Tibial nerve (tissue), 4 donors: ENCODE measurements around the gene PXDC1. TPM values are rescaled to one million over a fixed set of nuclear protein-coding genes. Genes with fewer than 3 reads are reported as not detected.

Experiments
- DNase-seq, 2 donors: peaks; one replicate each; pipeline ENCODE4 v3.0.0-alpha.2; 2019; ENCODE audit warnings: low spot score in 2 of 2
- H3K27ac ChIP-seq, 4 donors: fragments of 200-600 bp; sonication (generic) in 3 of 4; one replicate each; pipeline ENCODE4 v1.5.1; 2017 to 2019; ENCODE audit warnings: mild to moderate bottlenecking in 1 of 4
- H3K27me3 ChIP-seq, 2 donors: fragments of 200-600 bp; sonication (generic) in 1 of 2; one replicate each; pipeline versions ENCODE4 v1.5.1 to v1.6.0; 2017 to 2019
- H3K36me3 ChIP-seq, 3 donors: fragments of 200-600 bp; sonication (generic); one replicate each; pipeline ENCODE4 v1.5.1; 2018 to 2019
- H3K4me1 ChIP-seq, 4 donors: fragments of 200-600 bp; sonication (generic) in 3 of 4; one replicate each; pipeline ENCODE4 v1.5.1; 2017 to 2019
- H3K4me3 ChIP-seq, 4 donors: fragments of 200-600 bp; sonication (generic) in 3 of 4; one replicate each; pipeline ENCODE4 v1.5.1; 2017 to 2019; ENCODE audit warnings: mild to moderate bottlenecking in 1 of 4, moderate library complexity in 1 of 4
- H3K9me3 ChIP-seq, 4 donors: fragments of 200-600 bp; sonication (generic) in 3 of 4; one replicate each; pipeline ENCODE4 v1.5.1; 2017 to 2019
- CTCF ChIP-seq, 5 experiments: fragments of 200-600 bp in 3 of 5; fragments of 450-650 bp in 2 of 5; sonication (generic) in 3 of 5; IDR thresholded peaks; one replicate each; pipeline ENCODE4 v1.5.1; 2016 to 2019; ENCODE audit warnings: antibody characterized with exemption in 5 of 5, mild to moderate bottlenecking in 3 of 5, moderate library complexity in 2 of 5
- EP300 ChIP-seq, 2 donors: sonication (generic); formaldehyde crosslinking; IDR thresholded peaks; one replicate each; pipeline ENCODE4 v1.6.1; 2017; ENCODE audit warnings: antibody characterized with exemption in 2 of 2, mild to moderate bottlenecking in 1 of 2
- POLR2A ChIP-seq, 2 donors: fragments of 450-650 bp; IDR thresholded peaks; one replicate each; pipeline ENCODE4 v1.6.1; 2017; ENCODE audit warnings: antibody characterized with exemption in 2 of 2, mild to moderate bottlenecking in 2 of 2, moderate library complexity in 2 of 2
- WGBS, 2 donors: methylation state at CpG; one replicate each; pipeline ENCODE4 v1.1.5; 2018; 5-methylcytosine and 5-hydroxymethylcytosine counted together
- total RNA-seq, 4 donors: library from RNA; depleted of rRNA; stranded (reverse); fragments of >200 nt; gene quantifications; one replicate each; pipeline ENCODE4 v1.1.0, GENCODE V29; 2016

PXDC1 gene
- total RNA-seq, 4 donors from 2014 or later = 93.6 to 174 (median 113) TPM

DNA sequence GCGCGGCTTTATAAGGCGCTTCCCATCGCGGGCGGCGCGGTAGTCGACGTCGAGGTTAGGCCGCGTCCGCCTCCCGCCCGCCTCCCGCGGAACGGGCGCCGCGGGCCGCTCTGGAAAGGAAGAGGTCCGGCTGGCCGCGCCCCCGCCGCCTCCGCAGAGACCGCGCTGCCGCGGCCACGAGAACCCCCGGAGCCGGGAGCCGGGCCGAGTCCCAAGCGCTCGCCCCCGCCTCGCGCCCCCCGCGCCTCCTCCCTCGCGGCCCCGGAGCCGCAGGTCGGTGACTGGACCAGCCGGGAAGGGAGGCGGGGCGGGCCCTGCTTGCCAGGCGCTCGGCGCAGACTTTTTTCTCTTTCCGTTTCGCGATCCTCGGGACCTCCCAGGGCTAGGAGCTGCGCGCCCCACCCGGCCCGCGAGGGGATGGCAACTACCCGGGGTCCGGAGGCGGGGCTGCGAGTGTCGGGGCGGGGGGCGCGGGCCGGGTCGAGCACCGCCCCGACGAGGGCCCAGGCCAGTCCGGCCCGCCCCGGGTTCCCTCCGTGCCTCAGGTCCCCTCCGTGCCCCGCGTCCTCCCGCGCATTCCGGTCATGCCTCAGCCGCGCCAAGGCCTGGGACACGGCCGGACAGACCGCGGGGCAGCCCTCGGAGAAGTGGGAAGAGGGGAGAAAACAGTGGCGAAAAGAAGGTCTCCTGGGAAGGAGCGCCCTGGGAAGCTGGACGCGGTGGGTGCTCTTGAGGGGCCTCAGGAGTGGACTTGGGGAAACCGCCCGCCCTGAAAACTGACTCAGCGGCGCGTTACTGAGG, 417 bp upstream of the PXDC1 start:
- peak; percentile 77 to 79 for DNase-seq
- Histone ChIP-seq H3K4me1 (peaks cover 0 to 44% (median 24%) of the 10 kb centered on the region in 4 donors), H3K9me3 (no peaks in the 10 kb centered on the region), H3K4me3 (peak overlapping the region; percentile 56 to 92 (median 87)), H3K27ac (peak overlapping the region; percentile 94 to 99 (median 97)), H3K27me3 (no peaks in the 10 kb centered on the region), H3K36me3 (no peaks in the 10 kb centered on the region)
- WGBS, 2 donors = 1 to 3% methylated on average over 42 to 79 of the region's 104 CpGs
- TF ChIP-seq CTCF (IDR thresholded peaks at IDR 0.05) = peak; percentile 26 to 87 (median 49)
- TF ChIP-seq EP300 (IDR thresholded peaks at IDR 0.05) = peak in 1 of 2 donors; percentile 82
- peak; percentile 69 to 75 for TF ChIP-seq POLR2A (IDR thresholded peaks at IDR 0.05)

DNA sequence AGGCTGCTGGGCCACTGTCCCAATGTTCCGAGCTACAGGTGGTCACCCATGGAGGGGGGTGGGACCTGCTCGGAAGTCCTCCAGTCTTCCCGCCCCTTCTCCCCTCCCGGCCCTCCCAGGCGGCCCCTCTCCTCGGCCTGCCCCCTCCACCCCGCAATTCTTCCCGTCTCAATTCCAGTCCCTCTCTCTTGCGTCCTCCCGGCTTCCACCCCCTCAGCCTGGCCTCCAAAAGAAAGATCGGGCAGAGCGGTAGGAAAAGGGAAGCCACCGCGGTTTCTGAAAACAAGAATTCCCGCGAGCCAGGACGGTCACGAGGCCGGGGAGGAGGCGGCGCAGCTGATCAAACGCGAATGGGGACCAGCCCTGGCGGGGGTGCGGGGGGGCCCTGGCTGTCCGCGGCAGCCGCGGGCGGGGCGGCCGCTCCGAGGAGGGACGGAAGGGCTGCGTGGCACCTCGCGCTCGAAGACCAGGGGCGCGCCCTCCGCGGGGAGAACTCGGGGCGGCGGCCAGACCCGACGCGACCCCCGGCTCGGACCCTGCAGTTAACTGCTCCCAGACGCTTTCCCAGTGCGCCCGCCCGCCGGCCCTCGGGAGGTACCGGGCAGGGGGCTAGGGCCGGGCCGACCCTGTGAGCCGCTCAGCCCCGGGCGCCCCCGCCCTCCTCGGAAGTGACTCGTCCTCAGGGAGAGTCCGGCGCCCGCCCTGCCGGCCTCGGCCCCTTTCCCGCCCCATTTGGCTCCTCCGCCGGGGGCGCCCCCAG, 1.0 kb downstream of the PXDC1 start:
- Histone ChIP-seq H3K36me3 (no peaks in the 10 kb centered on the region), H3K9me3 (no peaks in the 10 kb centered on the region), H3K27ac (peak overlapping the region; percentile 94 to 99 (median 97)), H3K27me3 (no peaks in the 10 kb centered on the region), H3K4me3 (peak overlapping the region; percentile 56 to 92 (median 87)), H3K4me1 (peaks cover 0 to 58% (median 36%) of the 10 kb centered on the region in 4 donors)
- peak in 2 of 5 experiments; percentile 33 to 46 for TF ChIP-seq CTCF (IDR thresholded peaks at IDR 0.05)
- TF ChIP-seq EP300 (IDR thresholded peaks at IDR 0.05) = peak; percentile 61 to 92
- peak; percentile 86 to 89 for TF ChIP-seq POLR2A (IDR thresholded peaks at IDR 0.05)
- peak; percentile 88 to 89 for DNase-seq
- WGBS, 2 donors = 1 to 3% methylated on average over 32 to 40 of the region's 74 CpGs

DNA sequence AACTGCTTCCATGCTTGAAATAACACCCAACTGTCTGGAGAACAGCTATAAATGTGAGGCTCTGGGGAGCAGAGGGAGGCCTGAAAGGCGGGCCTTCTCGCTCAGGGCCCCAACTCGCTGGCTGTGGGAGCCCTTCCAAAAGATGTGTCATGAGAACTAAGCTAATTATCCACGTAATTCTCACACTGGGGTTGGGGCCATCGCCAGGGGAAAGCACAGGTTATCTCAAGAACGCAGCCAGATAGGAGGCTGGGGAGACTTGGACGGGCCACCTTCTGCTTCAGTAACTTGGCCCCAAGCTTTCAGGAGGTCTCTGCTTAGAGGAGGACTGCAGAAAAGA, 1.6 kb downstream of the PXDC1 start:
- Histone ChIP-seq H3K4me3 (peak overlapping the region; percentile 56 to 92 (median 87)), H3K27ac (peak overlapping the region; percentile 94 to 99 (median 97)), H3K9me3 (no peaks in the 10 kb centered on the region), H3K27me3 (no peaks in the 10 kb centered on the region), H3K36me3 (peaks cover 0 to 3% (median 0%) of the 10 kb centered on the region in 3 donors), H3K4me1 (peaks cover 0 to 64% (median 41%) of the 10 kb centered on the region in 4 donors)
- no peak for TF ChIP-seq POLR2A (IDR thresholded peaks at IDR 0.05)
- no peak for TF ChIP-seq EP300 (IDR thresholded peaks at IDR 0.05)
- no peak for TF ChIP-seq CTCF (IDR thresholded peaks at IDR 0.05)
- 19 to 26% methylated on average over 6 to 7 of the region's 7 CpGs for WGBS, 2 donors
- DNase-seq = peak; percentile 45 to 80

DNA sequence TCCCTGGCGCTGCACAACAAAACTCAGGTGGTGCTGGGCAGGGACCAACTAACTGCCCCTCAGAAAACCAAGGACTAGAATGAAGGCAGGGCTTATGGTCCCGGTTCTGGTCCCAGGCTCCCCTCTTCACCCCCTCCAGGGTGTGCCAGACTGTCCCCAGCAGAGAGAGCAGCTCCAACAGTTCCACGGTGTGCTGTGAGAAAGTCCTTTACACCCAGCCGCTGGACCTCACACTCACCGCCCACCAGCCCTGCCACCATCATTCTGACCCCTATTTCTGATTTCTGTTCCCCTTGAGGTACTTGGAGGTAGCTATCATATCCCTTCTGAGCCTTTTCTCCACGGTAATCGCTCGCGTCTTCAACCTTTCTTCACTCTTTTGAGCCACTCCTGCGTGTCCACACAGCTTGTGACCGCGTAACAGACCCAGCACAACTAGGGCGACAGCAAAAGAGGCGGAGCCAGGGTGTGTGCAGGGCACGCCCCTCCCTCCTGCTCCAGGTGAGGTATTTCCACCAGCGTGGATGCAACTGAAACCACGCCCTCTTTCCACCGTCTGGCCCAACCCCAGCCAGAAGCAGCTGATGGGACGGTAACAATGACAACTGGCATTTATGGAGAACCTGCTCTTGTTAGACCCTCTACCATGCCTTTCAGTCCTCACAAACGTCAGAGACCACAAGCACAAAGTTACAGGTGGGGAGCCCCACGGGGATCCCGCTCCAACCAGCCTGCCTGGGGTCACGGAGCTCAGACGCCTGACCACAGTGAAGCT, 2.3 kb downstream of the PXDC1 start:
- H3K36me3 ChIP-seq = peaks cover 0 to 3% (median 0%) of the 10 kb centered on the region in 3 donors
- H3K27me3 ChIP-seq = no peaks in the 10 kb centered on the region
- H3K9me3 ChIP-seq = no peaks in the 10 kb centered on the region
- H3K4me3 ChIP-seq = peak overlapping the region; percentile 56 to 92 (median 87)
- WGBS, 2 donors = 60 to 61% methylated on average over 24 of the region's 24 CpGs
- H3K4me1 ChIP-seq = peaks cover 0 to 71% (median 42%) of the 10 kb centered on the region in 4 donors
- H3K27ac ChIP-seq = peak overlapping the region; percentile 94 to 99 (median 97)
- no peak for DNase-seq
- TF ChIP-seq POLR2A (IDR thresholded peaks at IDR 0.05) (no peak), EP300 (IDR thresholded peaks at IDR 0.05) (no peak), CTCF (IDR thresholded peaks at IDR 0.05) (no peak)
